Brain pericyte (primary cell): ENCODE data around the gene NTN4.
"Not testable (repeated sequence)": the region's sequence is repeated elsewhere in the genome, so short reads cannot be mapped to it uniquely, and the experiment has no call there.

Experiments
- DNase-seq: peaks from one replicate; pipeline ENCODE4 v3.0.0-alpha.2; 2012; ENCODE audit warnings: low read depth, low spot score

Gene NTN4

DNA sequence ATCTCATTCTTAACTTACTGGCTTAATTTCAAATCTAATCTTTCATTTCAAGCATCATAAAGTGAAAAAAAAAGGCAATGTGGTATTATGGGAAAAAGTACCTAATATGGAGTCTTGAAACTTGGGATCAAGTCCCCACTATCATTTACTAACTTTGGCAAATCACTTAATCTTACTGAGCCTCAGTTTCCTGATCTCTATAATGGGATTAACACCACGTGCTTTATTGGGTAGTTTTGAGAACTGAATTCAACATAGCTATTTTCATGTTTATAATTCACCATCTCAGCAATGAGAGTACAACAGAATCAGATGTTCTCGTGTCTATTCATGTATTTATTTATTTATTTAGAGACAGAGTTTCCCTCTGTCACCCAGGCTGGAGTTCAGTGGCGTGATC lies 78.3 kb downstream of the NTN4 start:
- DNase-seq = no peak

- DNase-seq = no peak
Observed at GRCh38 chr12:95710386-95710785, 80.2 kb downstream of the NTN4 start.

DNA sequence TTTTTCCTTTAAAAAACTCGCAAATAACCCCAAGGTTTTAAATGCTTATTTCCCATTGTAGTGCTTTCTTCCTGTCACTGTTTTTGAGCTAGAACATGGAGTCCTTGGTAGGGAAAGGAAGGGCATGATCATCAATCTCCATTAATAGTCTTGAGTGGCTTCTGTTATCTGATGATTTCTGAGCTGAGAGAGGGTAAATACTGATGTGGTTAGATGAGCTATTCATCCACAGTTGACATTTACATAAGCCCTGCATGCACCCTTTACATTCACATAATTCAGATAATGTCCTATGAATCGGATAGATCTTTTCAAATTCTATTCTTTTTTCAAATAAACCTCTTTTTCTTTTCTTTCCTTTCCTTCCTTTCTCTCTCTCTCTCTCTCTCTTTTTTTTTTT lies 81.4 kb downstream of the NTN4 start:
- DNase-seq = no peak

- no peak for DNase-seq
Observed at GRCh38 chr12:95705143-95705542, 85.4 kb downstream of the NTN4 start.

DNA sequence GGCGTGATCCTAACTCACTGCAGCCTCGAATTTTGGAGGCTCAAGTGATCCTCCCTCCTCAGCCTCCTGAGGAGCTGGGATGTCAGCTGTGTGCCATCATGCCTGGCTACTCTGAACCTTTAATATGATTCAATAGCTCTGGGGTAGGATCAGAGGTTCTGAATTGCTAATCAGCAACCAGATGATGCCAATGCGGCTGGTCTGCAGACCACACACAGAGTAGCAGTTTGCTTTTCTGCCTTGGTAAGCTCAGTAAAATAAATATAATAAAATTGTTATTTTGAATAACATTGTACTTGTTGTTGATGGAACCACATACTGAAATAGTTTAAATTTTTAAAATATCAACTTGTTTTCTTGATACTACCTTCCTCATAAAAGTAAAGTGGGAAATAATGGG lies 86.6 kb downstream of the NTN4 start:
- no peak for DNase-seq

DNA sequence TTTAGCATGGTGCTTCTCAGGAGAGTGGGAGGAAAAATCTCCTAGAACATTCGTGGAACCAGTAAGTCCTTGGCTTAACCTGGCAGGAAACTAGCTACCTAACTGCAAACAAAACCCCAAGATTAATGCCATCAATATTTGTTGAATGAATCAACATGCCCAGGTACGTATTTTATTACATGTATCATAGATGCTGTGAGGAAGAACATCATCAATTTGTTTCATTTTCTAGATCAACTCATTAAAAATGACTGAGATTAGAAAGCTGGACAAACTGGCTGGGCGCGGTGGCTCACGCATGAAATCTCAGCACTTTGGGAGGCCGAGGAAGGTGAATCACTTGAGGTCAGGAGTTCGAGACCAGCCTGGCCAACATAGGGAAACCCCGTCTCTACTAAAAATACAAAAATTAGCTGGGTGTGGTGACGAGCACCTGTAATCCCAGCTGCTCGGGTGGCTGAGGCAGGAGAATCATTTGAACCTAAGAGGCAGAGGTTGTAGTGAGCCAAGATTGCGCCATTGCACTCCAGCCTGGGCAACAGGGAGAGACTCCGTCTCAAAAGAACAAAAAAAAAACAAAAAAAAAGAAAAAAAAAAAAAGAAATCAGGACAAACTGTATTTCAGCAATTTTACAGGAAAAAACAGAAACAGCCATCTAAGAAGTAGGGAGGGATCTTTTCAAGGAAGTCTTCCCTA lies 88.7 kb downstream of the NTN4 start:
- DNase-seq = no peak

DNA sequence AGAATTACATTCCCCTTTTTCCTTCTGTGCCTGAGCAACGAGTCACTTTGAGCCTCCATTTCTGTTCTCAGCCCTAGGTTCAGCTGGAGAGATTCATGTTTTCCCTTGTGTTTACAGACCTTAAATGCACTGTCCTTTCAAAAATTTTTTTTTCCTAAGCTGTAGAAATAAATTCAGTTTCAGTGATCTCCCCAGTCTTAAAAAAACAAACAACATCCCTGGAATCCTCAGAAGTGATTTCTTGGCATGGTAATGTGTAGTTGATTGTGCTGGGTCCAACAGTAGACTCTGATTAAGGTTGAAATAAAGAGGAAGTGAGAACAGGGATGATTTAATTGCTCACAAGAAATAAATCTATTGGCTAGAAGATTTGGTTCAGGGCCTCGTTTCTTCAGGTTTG lies 89.3 kb downstream of the NTN4 start:
- DNase-seq = no peak

GRCh38 chr12:95700316-95700785 lies 90.2 kb downstream of the NTN4 start:
- DNase-seq = no peak

- DNase-seq = no peak
Observed at GRCh38 chr12:95699579-95699978, 91.0 kb downstream of the NTN4 start.

DNA sequence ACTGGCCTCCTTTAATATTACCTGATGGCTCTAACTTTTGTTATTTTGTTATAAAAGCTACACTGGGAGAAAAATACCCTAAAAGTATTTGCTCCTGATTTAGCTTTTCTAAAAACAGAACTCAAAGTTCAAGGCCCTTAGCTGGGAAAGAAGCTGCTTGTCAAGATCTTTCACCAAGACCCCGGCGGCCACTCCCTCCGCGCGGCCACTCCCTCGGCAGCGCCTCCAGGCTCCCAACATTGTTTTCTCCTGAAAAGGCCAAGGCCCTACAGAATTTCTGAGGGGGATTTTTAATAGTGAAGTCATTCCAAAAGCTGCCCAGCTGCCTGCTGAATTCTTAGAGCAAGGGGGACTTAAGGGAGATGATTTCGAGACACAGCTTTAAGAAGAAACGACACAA lies 96.4 kb downstream of the NTN4 start:
- no peak for DNase-seq

DNA sequence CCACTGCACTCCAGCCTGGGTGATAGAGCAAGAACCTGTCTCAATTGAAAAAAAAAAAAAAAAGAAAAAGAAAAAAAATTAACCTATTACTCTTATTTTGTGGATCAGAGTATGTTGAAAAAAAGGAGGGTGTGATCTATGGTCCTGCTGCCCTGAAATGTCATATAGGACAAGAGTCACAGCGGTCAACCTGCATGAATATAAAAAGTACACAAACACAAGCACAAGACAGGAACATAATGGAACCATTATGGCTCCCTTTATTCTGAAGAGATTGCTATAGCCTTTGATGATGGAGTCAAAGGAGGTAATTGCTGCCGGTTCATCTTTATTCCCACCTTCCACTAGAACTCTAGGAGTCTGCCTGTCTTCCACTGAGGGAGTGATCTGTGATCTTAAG lies 96.9 kb downstream of the NTN4 start:
- DNase-seq = no peak

GRCh38 chr12:95690861-95691635 lies 99.5 kb downstream of the NTN4 start:
- DNase-seq = no peak

DNA sequence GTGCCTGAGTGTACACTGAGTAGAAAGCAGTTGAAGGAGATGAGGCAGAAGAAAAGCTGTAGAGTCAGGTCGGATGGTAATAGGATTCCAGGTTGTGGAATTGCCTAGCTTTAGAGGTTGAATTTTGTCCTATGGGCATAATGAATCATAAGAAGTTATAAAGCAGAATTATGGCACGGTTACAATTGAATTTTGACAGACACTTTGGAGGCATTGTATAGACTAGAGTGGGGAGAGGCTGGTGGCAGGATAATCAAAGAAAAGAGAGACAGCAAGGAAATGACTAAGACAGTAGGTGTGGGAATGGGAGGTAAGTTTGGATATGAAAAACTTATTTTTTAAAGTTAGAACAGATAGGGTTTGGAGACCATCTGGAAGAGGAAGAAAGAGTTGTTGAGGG lies 102.6 kb downstream of the NTN4 start:
- DNase-seq = no peak

GRCh38 chr12:95683418-95683817 lies 107.1 kb downstream of the NTN4 start:
- DNase-seq = no peak

DNA sequence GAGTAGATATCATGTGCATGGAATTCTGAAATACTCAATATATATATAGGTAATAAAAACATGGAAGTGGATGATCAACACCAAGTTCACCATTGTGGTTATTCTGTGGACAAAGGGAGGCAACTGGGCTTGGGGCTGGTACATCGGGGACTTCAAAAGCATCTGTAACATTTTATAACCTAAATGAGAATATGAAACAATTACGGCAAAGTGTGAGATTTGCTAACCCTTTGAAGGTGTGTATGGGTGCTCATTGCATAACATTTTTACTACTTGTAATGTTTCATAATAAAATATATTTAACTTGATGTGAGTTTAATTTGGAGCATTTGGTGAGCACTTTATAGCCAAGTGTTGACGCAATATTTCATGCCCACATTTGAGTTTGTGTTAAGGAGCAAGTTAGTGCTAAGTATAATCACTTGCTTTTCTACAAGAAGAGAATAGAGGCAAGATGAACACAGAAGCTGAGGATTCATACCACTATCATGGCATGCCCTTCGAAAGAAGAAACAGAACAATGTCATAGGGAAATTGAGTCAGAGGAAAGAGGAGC lies 109.3 kb downstream of the NTN4 start:
- DNase-seq = no peak

GRCh38 chr12:95678684-95679083 lies 111.9 kb downstream of the NTN4 start:
- DNase-seq = no peak

GRCh38 chr12:95677782-95678181 lies 112.8 kb downstream of the NTN4 start:
- DNase-seq = not testable (repeated sequence)

GRCh38 chr12:95674631-95675030 lies 115.9 kb downstream of the NTN4 start:
- DNase-seq = peak; percentile 27

DNA sequence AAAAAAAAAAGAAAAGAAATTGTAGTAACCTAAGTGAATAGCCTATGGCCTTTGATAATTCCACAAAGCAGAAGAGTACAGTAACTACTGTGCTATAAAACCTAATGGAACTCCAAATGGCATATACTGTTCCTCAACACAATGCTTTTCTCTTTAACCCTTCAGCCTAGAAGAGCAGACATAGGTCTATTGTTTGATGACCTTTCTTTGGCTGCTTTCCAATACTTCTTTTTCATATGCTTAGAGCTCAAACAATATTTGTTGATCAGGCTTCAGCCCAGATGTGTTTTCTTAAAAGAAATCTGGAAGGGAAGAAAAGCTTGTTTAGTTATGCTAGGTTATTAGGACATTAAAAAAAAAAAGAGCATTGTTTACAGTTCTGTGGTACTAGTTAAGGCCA lies 116.4 kb downstream of the NTN4 start:
- no peak for DNase-seq

DNA sequence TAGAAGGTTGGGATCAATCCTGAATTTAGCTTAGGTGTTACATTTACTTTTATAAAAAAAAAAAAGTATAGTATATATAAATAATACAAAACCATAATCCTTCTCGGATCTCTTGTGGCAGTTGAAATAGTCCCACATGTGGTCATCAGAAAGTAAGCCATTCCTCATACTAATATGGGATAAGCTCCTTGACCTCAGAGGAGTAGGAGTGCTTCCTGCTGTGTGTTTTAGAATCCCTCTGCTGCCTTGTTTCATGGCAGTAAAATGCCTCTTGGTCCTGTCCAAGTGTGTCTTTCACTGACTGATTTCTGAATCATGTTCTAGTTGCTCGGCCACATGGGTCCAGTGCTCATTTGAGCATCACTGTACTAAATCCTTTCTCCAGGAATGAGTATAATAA lies 117.0 kb downstream of the NTN4 start:
- no peak for DNase-seq

- no peak for DNase-seq
Observed at GRCh38 chr12:95672166-95672565, 118.4 kb downstream of the NTN4 start.

GRCh38 chr12:95671265-95671664 lies 119.3 kb downstream of the NTN4 start:
- no peak for DNase-seq

GRCh38 chr12:95663525-95663924 lies 127.0 kb downstream of the NTN4 start:
- DNase-seq = no peak
